ENCODE data around the gene PIBF1.

GRCh38 chr13:72823081-72823480 is 41.1 kb downstream of the PIBF1 start:
- TF ChIP-seq EZH2 (IDR thresholded peaks at IDR 0.05) (no peak), POLR2AphosphoS5 (IDR thresholded peaks at IDR 0.05; ENCODE audit: borderline replicate concordance, low read depth, low read length) (no peak), FOXP2 (optimal IDR thresholded peaks at IDR 0.05; ENCODE audit: control extremely low read depth, extremely low read length, insufficient read depth) (no peak)

Data from SK-N-MC (cell line).